SK-N-SH treated with all-trans-retinoic acid at 6 μM for 48 hours (cell line): Measurements from ENCODE around the gene SEC14L5.

Source experiments
- ATAC-seq: fragments of 200-7000 bp; cut with Tn5 transposase; 3 replicates; pipeline ENCODE4 v1.9.1; 2020; ENCODE audit warnings: mild to moderate bottlenecking, moderate library complexity
- ARNTL ChIP-seq: fragments of 450-650 bp; formaldehyde crosslinking; IDR thresholded peaks from 2 replicates; pipeline ENCODE4 v1.5.0; 2020; ENCODE audit warnings: low read depth, mild to moderate bottlenecking, moderate library complexity, borderline replicate concordance
- BACH2 ChIP-seq: fragments of 250-450 bp; sonication (Bioruptor Pico); IDR thresholded peaks from 2 replicates; pipeline ENCODE4 v1.9.0; 2021; ENCODE audit warnings: mild to moderate bottlenecking, borderline replicate concordance
- CREB5 ChIP-seq: fragments of 250-450 bp; sonication (Bioruptor Pico); IDR thresholded peaks from 2 replicates; pipeline ENCODE4 v1.5.1; 2020; ENCODE audit warnings: low read depth, mild to moderate bottlenecking, moderate library complexity
- CSDC2 ChIP-seq: fragments of 250-450 bp; sonication (Bioruptor Pico); IDR thresholded peaks from 2 replicates; pipeline ENCODE4 v1.5.0; 2020; ENCODE audit warnings: mild to moderate bottlenecking, moderate library complexity
- ESRRG ChIP-seq: fragments of 250-450 bp; sonication (Bioruptor Pico); IDR thresholded peaks from 2 replicates; pipeline ENCODE4 v1.6.1; 2021; ENCODE audit warnings: mild to moderate bottlenecking
- GLIS3 ChIP-seq: fragments of 250-450 bp; sonication (Bioruptor Pico); IDR thresholded peaks from 2 replicates; pipeline ENCODE4 v1.5.0; 2020; ENCODE audit warnings: mild to moderate bottlenecking, moderate library complexity
- ISL1 ChIP-seq: fragments of 250-450 bp; sonication (Bioruptor Pico); IDR thresholded peaks from 2 replicates; pipeline ENCODE4 v2.1.2; 2022; ENCODE audit warnings: mild to moderate bottlenecking, moderate library complexity
- OSR1 ChIP-seq: fragments of 250-450 bp; sonication (Bioruptor Pico); IDR thresholded peaks from 2 replicates; pipeline ENCODE4 v1.8.0; 2022; ENCODE audit warnings: moderate library complexity, mild to moderate bottlenecking, inconsistent platforms
- POU6F1 ChIP-seq: fragments of 250-450 bp; sonication (Bioruptor Pico); IDR thresholded peaks from 2 replicates; pipeline ENCODE4 v1.8.0; 2021; ENCODE audit warnings: low read depth, mild to moderate bottlenecking, moderate library complexity, borderline replicate concordance
- RARB ChIP-seq: fragments of 250-450 bp; sonication (Bioruptor Pico); IDR thresholded peaks from 2 replicates; pipeline ENCODE4 v1.8.0; 2021; ENCODE audit warnings: mild to moderate bottlenecking, moderate library complexity
- SNAI2 ChIP-seq: fragments of 250-450 bp; sonication (Bioruptor Pico); IDR thresholded peaks from 2 replicates; pipeline ENCODE4 v1.5.0; 2020; ENCODE audit warnings: mild to moderate bottlenecking, moderate library complexity
- TCF4 ChIP-seq: fragments of 250-450 bp; sonication (Bioruptor Pico); IDR thresholded peaks from 2 replicates; pipeline ENCODE4 v1.8.0; 2021; ENCODE audit warnings: mild to moderate bottlenecking, moderate library complexity, borderline replicate concordance
- TOX ChIP-seq: fragments of 250-450 bp; sonication (Bioruptor Pico); IDR thresholded peaks from 2 replicates; pipeline ENCODE4 v1.8.0; 2021; ENCODE audit warnings: mild to moderate bottlenecking, moderate library complexity, borderline replicate concordance
- ZFP3 ChIP-seq: fragments of 250-450 bp; sonication (Bioruptor Pico); IDR thresholded peaks from 2 replicates; pipeline ENCODE4 v1.5.0; 2020; ENCODE audit warnings: mild to moderate bottlenecking, moderate library complexity
- ZFP30 ChIP-seq: fragments of 450-650 bp; formaldehyde crosslinking; IDR thresholded peaks from 2 replicates; pipeline ENCODE4 v1.5.0; 2022; ENCODE audit warnings: mild to moderate bottlenecking, moderate library complexity
- ZNF565 ChIP-seq: fragments of 450-650 bp; formaldehyde crosslinking; conservative IDR thresholded peaks from 2 replicates; pipeline ENCODE4 v1.5.0; 2020; ENCODE audit warnings: low read depth, mild to moderate bottlenecking, moderate library complexity
- ZNF70 ChIP-seq: fragments of 450-650 bp; formaldehyde crosslinking; IDR thresholded peaks from 2 replicates; pipeline ENCODE4 v1.5.0; 2020; ENCODE audit warnings: mild to moderate bottlenecking, moderate library complexity
- ZNF8 ChIP-seq: fragments of 450-650 bp; formaldehyde crosslinking; IDR thresholded peaks from 2 replicates; pipeline ENCODE4 v1.5.0; 2020; ENCODE audit warnings: mild to moderate bottlenecking, moderate library complexity
- TF ChIP-seq, protein P1 (sequence below): fragments of 250-450 bp; sonication (Bioruptor Pico); IDR thresholded peaks from 2 replicates; pipeline ENCODE4 v1.5.1; 2021; ENCODE audit warnings: mild to moderate bottlenecking, moderate library complexity
- TF ChIP-seq, protein P2 (sequence below): fragments of 250-450 bp; sonication (Bioruptor Pico); IDR thresholded peaks from 2 replicates; pipeline ENCODE4 v1.5.0; 2020; ENCODE audit warnings: mild to moderate bottlenecking, moderate library complexity

SEC14L5 gene

GRCh38 chr16:4909825-4910224 is 48.3 kb upstream of the SEC14L5 start:
- no peak for ATAC-seq
- TF ChIP-seq ZFP30 (CRISPR knock-in tag) (no peak), TOX (no peak), ZNF565 (CRISPR knock-in tag) (no peak), POU6F1 (CRISPR knock-in tag) (no peak), ESRRG (CRISPR knock-in tag) (no peak), ZNF8 (no peak), ISL1 (CRISPR knock-in tag) (no peak), OSR1 (no peak), GLIS3 (CRISPR knock-in tag) (no peak), TCF4 (CRISPR knock-in tag) (no peak), ZNF70 (CRISPR knock-in tag) (no peak), CSDC2 (no peak), BACH2 (CRISPR knock-in tag) (no peak), SNAI2 (CRISPR knock-in tag) (no peak), RARB (no peak)
- TF ChIP-seq, protein P1, sequence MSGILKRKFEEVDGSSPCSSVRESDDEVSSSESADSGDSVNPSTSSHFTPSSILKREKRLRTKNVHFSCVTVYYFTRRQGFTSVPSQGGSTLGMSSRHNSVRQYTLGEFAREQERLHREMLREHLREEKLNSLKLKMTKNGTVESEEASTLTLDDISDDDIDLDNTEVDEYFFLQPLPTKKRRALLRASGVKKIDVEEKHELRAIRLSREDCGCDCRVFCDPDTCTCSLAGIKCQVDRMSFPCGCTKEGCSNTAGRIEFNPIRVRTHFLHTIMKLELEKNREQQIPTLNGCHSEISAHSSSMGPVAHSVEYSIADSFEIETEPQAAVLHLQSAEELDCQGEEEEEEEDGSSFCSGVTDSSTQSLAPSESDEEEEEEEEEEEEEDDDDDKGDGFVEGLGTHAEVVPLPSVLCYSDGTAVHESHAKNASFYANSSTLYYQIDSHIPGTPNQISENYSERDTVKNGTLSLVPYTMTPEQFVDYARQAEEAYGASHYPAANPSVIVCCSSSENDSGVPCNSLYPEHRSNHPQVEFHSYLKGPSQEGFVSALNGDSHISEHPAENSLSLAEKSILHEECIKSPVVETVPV (CRISPR knock-in tag) = no peak
- TF ChIP-seq, protein P2, sequence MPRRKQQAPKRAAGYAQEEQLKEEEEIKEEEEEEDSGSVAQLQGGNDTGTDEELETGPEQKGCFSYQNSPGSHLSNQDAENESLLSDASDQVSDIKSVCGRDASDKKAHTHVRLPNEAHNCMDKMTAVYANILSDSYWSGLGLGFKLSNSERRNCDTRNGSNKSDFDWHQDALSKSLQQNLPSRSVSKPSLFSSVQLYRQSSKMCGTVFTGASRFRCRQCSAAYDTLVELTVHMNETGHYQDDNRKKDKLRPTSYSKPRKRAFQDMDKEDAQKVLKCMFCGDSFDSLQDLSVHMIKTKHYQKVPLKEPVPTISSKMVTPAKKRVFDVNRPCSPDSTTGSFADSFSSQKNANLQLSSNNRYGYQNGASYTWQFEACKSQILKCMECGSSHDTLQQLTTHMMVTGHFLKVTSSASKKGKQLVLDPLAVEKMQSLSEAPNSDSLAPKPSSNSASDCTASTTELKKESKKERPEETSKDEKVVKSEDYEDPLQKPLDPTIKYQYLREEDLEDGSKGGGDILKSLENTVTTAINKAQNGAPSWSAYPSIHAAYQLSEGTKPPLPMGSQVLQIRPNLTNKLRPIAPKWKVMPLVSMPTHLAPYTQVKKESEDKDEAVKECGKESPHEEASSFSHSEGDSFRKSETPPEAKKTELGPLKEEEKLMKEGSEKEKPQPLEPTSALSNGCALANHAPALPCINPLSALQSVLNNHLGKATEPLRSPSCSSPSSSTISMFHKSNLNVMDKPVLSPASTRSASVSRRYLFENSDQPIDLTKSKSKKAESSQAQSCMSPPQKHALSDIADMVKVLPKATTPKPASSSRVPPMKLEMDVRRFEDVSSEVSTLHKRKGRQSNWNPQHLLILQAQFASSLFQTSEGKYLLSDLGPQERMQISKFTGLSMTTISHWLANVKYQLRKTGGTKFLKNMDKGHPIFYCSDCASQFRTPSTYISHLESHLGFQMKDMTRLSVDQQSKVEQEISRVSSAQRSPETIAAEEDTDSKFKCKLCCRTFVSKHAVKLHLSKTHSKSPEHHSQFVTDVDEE = no peak

- ATAC-seq = no peak
- no peak for TF ChIP-seq ZFP3 (CRISPR knock-in tag)
- no peak for TF ChIP-seq OSR1
- no peak for TF ChIP-seq CSDC2
- no peak for TF ChIP-seq ZNF70 (CRISPR knock-in tag)
- TF ChIP-seq RARB = no peak
- TF ChIP-seq CREB5 = no peak
- TF ChIP-seq ISL1 (CRISPR knock-in tag) = no peak
These were observed 47.3 kb upstream of the SEC14L5 start for GRCh38 chr16:4910828-4911227.

- TF ChIP-seq ZFP30 (CRISPR knock-in tag) (no peak), ARNTL (CRISPR knock-in tag) (no peak), ZNF70 (CRISPR knock-in tag) (no peak), SNAI2 (CRISPR knock-in tag) (no peak), GLIS3 (CRISPR knock-in tag) (no peak), BACH2 (CRISPR knock-in tag) (no peak)
- TF ChIP-seq, protein P2 = no peak
- no peak for ATAC-seq
These were observed 46.2 kb upstream of the SEC14L5 start for GRCh38 chr16:4911970-4912386.
